Activated CD8-positive, alpha-beta T cell treated with anti-CD3 and anti-CD28 coated beads for 36 hours (primary cell): ENCODE results near the gene ATXN7L1. TPM values are rescaled to one million over a fixed set of nuclear protein-coding genes. Genes with fewer than 3 reads are reported as not detected.

Experiments used
- ATAC-seq: fragments of 200-7000 bp; cut with Tn5 transposase; one replicate; pipeline ENCODE4 v1.10.0; 2021; ENCODE audit warnings: mild to moderate bottlenecking, moderate library complexity
- CTCF ChIA-PET: fragments of 350-600 bp; sonication (Branson Sonifier 250); formaldehyde crosslinking; loops from one replicate; lab custom pipeline; 2021; ENCODE audit warnings: antibody characterized with exemption; lab: Charles Lee
- POLR2A ChIA-PET: fragments of 350-600 bp; sonication (Branson Sonifier 250); formaldehyde crosslinking; loops from one replicate; lab custom pipeline; 2021; ENCODE audit warnings: antibody characterized with exemption; lab: Charles Lee
- DNase-seq: peaks from one replicate; pipeline ENCODE4 v3.0.0-alpha.2; 2020
- H3K27ac Mint-ChIP-seq: one replicate; pipeline ENCODE4 v1.8.0; 2021; ENCODE audit warnings: mild to moderate bottlenecking, mixed read lengths
- H3K27me3 Mint-ChIP-seq: one replicate; pipeline ENCODE4 v1.8.0; 2021; ENCODE audit warnings: mixed read lengths
- H3K36me3 Mint-ChIP-seq: one replicate; pipeline ENCODE4 v1.8.0; 2021; ENCODE audit warnings: low read depth, mixed read lengths
- H3K4me1 Mint-ChIP-seq: one replicate; pipeline ENCODE4 v1.8.0; 2021; ENCODE audit warnings: low read depth, mixed read lengths
- H3K4me3 Mint-ChIP-seq: one replicate; pipeline ENCODE4 v1.8.0; 2021; ENCODE audit warnings: mild to moderate bottlenecking, moderate library complexity, mixed read lengths
- H3K9me3 Mint-ChIP-seq: one replicate; pipeline ENCODE4 v1.8.0; 2021; ENCODE audit warnings: mixed read lengths
- intact Hi-C: fragments of 100-400 bp; cut with micrococcal nuclease; formaldehyde crosslinking; loops from one replicate; pipeline ENCODE4 v1.10.0; 2022
- total RNA-seq, 2 experiments: library from RNA; stranded (reverse); gene quantifications; one replicate each; pipeline ENCODE4 v1.2.3, GENCODE V29; 2021
- TF ChIP-seq, protein P1 (sequence below): fragments of 200-600 bp; IDR thresholded peaks from one replicate; pipeline ENCODE4 v1.8.0; 2022; ENCODE audit warnings: antibody characterized with exemption, mild to moderate bottlenecking

ATXN7L1 gene
- total RNA-seq, 2 experiments from 2014 or later: 4.8 to 5.3 TPM

DNA sequence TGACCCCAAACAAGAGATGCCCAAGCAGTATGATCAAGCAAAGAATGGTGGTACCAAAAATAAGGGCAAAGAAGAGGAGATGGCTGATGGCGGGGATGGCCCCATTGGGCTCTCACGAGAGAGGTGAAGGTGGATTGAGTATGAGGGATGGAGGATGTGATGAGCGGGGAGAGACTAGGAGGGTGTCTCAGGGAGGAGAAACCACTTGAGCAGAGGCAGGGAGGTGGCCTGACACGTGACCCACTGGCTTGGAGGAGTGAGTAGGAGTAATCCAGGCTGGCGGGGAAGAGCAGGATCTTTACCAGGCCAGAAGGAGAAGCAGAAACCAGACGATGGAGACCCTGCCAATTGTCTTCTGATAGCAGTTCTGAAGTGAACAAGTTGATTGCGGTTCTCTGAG lies 33.3 kb upstream of the ATXN7L1 start:
- TF ChIP-seq, protein P1, sequence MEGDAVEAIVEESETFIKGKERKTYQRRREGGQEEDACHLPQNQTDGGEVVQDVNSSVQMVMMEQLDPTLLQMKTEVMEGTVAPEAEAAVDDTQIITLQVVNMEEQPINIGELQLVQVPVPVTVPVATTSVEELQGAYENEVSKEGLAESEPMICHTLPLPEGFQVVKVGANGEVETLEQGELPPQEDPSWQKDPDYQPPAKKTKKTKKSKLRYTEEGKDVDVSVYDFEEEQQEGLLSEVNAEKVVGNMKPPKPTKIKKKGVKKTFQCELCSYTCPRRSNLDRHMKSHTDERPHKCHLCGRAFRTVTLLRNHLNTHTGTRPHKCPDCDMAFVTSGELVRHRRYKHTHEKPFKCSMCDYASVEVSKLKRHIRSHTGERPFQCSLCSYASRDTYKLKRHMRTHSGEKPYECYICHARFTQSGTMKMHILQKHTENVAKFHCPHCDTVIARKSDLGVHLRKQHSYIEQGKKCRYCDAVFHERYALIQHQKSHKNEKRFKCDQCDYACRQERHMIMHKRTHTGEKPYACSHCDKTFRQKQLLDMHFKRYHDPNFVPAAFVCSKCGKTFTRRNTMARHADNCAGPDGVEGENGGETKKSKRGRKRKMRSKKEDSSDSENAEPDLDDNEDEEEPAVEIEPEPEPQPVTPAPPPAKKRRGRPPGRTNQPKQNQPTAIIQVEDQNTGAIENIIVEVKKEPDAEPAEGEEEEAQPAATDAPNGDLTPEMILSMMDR: no peak
- Mint-ChIP-seq H3K36me3 (peaks cover 11% of the 10 kb centered on the region), H3K27me3 (no peaks in the 10 kb centered on the region), H3K9me3 (peaks cover 2% of the 10 kb centered on the region), H3K27ac (no peak overlapping the region), H3K4me3 (no peak overlapping the region), H3K4me1 (peaks cover 8% of the 10 kb centered on the region)
- ATAC-seq (no peak), DNase-seq (no peak)
- intact Hi-C loops: no loop called here
- CTCF ChIA-PET: interaction anchor here (1.0 to 1.3 kb wide), 2 partner anchors 10 to 25 kb away, joined by 3 to 4 read pairs; no protein-coding TSS in a partner anchor
- POLR2A ChIA-PET: no interaction called here

DNA sequence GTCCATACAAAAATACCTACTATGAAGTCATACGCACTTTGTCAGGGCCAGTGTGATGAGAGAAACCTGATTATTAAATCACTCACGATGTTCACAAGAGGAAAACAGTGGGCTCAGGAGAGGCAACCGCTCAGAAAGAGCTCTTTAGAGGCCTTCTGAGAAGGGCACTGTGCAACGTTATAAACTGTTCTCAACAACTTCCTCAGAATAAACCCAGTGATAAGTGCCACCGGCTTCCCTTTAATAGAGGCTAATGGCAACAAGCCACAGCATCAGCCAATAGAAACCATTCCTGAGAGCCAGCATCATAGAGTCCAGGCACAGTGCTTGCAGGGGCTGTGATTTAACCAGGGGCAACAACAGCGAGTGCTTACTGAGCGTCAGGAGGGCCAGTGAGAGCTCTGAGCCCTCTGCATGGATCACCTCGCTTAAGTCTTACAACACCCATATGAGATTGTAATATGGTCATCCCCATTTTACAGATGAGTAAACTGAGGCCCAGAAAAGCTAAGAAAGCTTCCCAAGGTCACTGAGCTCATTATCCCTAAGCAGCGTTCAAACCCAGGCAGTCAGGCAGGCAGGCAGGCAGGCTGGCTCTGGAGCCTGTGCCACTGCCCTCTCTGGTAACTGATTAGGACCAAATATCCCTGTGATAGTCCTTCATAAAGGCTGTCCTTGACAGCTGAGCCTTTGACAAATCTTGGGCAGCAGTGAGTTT lies 30.9 kb upstream of the ATXN7L1 start:
- no peak overlapping the region for H3K27ac Mint-ChIP-seq
- intact Hi-C loops: no loop called here
- peaks cover 2% of the 10 kb centered on the region for H3K9me3 Mint-ChIP-seq
- no peak overlapping the region for H3K4me3 Mint-ChIP-seq
- H3K36me3 Mint-ChIP-seq: peaks cover 11% of the 10 kb centered on the region
- no peaks in the 10 kb centered on the region for H3K27me3 Mint-ChIP-seq
- TF ChIP-seq, protein P1: no peak
- H3K4me1 Mint-ChIP-seq: peaks cover 8% of the 10 kb centered on the region
- ATAC-seq (no peak), DNase-seq (no peak)
- ChIA-PET POLR2A (no interaction called here), CTCF (no interaction called here)

DNA sequence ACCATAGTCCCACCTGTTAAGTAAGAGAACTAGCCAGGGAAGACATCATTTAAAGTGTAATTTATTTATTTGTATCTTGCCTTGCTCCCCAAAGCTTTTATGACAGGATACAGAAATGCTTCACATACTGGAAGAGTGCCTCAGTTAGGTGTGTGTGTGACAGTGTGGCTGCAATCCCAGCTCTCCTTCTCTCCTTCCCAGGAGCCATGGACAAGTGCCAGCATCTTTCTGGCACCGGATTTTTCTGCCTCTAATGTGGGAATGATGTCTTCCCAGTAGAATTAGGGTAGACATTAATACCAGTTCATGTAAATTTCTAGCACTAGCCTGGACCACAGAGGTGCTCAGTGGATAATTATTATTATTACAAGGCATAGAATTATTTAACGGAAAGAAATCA lies 30.3 kb upstream of the ATXN7L1 start:
- peaks cover 8% of the 10 kb centered on the region for H3K4me1 Mint-ChIP-seq
- no peak for DNase-seq
- TF ChIP-seq, protein P1: no peak
- intact Hi-C loops: no loop called here
- no peak overlapping the region for H3K4me3 Mint-ChIP-seq
- ChIA-PET CTCF (interaction anchor here (1.1 kb wide), 1 partner anchor 9 kb away, joined by 3 read pairs; no protein-coding TSS in a partner anchor), POLR2A (no interaction called here)
- no peaks in the 10 kb centered on the region for H3K27me3 Mint-ChIP-seq
- no peak overlapping the region for H3K27ac Mint-ChIP-seq
- H3K36me3 Mint-ChIP-seq: peaks cover 8% of the 10 kb centered on the region
- H3K9me3 Mint-ChIP-seq: peaks cover 2% of the 10 kb centered on the region
- no peak for ATAC-seq

DNA sequence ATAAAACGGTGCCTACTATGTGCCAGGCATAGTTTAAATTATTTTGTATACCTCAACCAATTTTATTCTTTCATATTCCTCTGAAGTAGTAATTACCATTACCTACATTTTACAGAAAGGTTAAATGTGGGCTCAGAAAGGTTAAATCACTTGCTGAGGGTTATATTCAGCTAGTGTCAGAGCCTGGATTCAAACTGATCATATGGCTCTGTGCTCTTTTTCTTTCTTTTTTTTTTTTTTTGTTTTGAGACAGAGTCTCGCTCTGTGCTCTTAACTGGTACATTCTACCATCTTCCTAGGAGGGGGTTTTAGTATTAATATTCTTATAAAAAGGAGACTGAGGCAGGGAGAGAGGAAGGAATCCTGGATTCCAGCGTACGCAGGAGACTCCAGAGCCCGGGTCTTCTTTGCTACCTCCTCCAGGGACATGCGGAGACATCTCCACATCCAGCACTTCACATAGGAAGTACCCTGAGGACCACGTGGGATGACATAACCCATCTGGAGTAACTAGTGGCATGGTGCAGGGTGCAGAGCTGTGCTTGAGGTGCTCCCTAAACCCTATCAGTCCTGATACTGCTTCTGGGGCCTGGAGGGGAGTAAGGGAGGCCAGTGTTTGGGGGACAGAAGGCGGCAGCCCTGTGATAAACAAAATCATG lies 29.6 kb upstream of the ATXN7L1 start:
- peaks cover under 1% of the 10 kb centered on the region for H3K9me3 Mint-ChIP-seq
- intact Hi-C loops: no loop called here

More for the DNA sequence above, 29.6 kb upstream of the ATXN7L1 start:
- ATAC-seq (no peak), DNase-seq (no peak)
- no peak overlapping the region for H3K4me3 Mint-ChIP-seq
- peaks cover 8% of the 10 kb centered on the region for H3K4me1 Mint-ChIP-seq
- H3K27ac Mint-ChIP-seq: no peak overlapping the region
- H3K27me3 Mint-ChIP-seq: no peaks in the 10 kb centered on the region
- POLR2A ChIA-PET: no interaction called here
- CTCF ChIA-PET: interaction anchor here (1.1 kb wide), 1 partner anchor 9 kb away, joined by 3 read pairs; no protein-coding TSS in a partner anchor
- H3K36me3 Mint-ChIP-seq: peaks cover 6% of the 10 kb centered on the region
- TF ChIP-seq, protein P1: no peak
